Activated CD8-positive, alpha-beta T cell treated with anti-CD3 and anti-CD28 coated beads for 36 hours (primary cell): Measurements from ENCODE around the gene BCAM. TPM values are rescaled to one million over a fixed set of nuclear protein-coding genes. Genes with fewer than 3 reads are reported as not detected.

ENCODE experiments used
- total RNA-seq, 2 experiments: library from RNA; stranded (reverse); gene quantifications; one replicate each; pipeline ENCODE4 v1.2.3, GENCODE V29; 2021

The BCAM gene
- total RNA-seq, 2 experiments from 2014 or later = not detected

Other genes starting within 250 kb of the BCAM start
- not detected for gene IGSF23, start 195.5 kb upstream of the BCAM start, total RNA-seq
- gene PVR, start 165.2 kb upstream of the BCAM start, total RNA-seq = 1 to 10 TPM; 7.4 to 8.3 TPM
- gene CEACAM19, start 137.6 kb upstream of the BCAM start, total RNA-seq = 1 to 10 TPM in 1 of 2 experiments, under 1 TPM in 1; 0.63 to 1.3 TPM
- gene CEACAM16, start 110.0 kb upstream of the BCAM start, total RNA-seq = not detected
- 10 to 100 TPM; 22.8 to 27.7 TPM for gene BCL3, start 60.4 kb upstream of the BCAM start, total RNA-seq
- not detected for gene CBLC, start 31.2 kb upstream of the BCAM start, total RNA-seq
- under 1 TPM; 0.36 to 0.65 TPM for gene NECTIN2, start 37.2 kb downstream of the BCAM start, total RNA-seq
- 100 to 1,000 TPM; 134 to 138 TPM for gene TOMM40, start 82.2 kb downstream of the BCAM start, total RNA-seq
- gene APOE, start 96.7 kb downstream of the BCAM start, total RNA-seq = 1 to 10 TPM in 1 of 2 experiments, under 1 TPM in 1; 0.87 to 1.2 TPM
- gene APOC1, start 105.5 kb downstream of the BCAM start, total RNA-seq = 1 to 10 TPM; 2.5 to 3.6 TPM
- not detected for gene APOC4, start 133.1 kb downstream of the BCAM start, total RNA-seq
- not detected for gene APOC2, start 136.9 kb downstream of the BCAM start, total RNA-seq
- 10 to 100 TPM; 38.6 to 39.8 TPM for gene CLPTM1, start 146.3 kb downstream of the BCAM start, total RNA-seq
- 10 to 100 TPM; 37.6 to 37.9 TPM for gene RELB, start 192.4 kb downstream of the BCAM start, total RNA-seq
- gene CLASRP, start 229.9 kb downstream of the BCAM start, total RNA-seq = 10 to 100 TPM; 72.7 to 80.5 TPM